MM.1S (cell line): Measurements from ENCODE around the gene ACSL5.
A peak's percentile ranks its signal among the peaks of the same experiment; 100 is the strongest.

Source experiments
- EZH2 ChIP-seq: fragments of 300-600 bp; sonication (generic); optimal IDR thresholded peaks from 2 replicates; pipeline ENCODE3; 2017; ENCODE audit warnings: low read depth, mild to moderate bottlenecking, antibody characterized with exemption, low read length, mixed read lengths
- EZH2phosphoT487 ChIP-seq: fragments of 300-600 bp; sonication (generic); IDR thresholded peaks from 2 replicates; pipeline ENCODE4 v1.6.1; 2018; ENCODE audit warnings: antibody characterized with exemption, low read length
- TF ChIP-seq, protein P1 (sequence below): fragments of 300-600 bp; sonication (generic); IDR thresholded peaks from 2 replicates; pipeline ENCODE4 v1.5.1; 2016; ENCODE audit warnings: antibody characterized with exemption, low read length, mixed read lengths

DNA sequence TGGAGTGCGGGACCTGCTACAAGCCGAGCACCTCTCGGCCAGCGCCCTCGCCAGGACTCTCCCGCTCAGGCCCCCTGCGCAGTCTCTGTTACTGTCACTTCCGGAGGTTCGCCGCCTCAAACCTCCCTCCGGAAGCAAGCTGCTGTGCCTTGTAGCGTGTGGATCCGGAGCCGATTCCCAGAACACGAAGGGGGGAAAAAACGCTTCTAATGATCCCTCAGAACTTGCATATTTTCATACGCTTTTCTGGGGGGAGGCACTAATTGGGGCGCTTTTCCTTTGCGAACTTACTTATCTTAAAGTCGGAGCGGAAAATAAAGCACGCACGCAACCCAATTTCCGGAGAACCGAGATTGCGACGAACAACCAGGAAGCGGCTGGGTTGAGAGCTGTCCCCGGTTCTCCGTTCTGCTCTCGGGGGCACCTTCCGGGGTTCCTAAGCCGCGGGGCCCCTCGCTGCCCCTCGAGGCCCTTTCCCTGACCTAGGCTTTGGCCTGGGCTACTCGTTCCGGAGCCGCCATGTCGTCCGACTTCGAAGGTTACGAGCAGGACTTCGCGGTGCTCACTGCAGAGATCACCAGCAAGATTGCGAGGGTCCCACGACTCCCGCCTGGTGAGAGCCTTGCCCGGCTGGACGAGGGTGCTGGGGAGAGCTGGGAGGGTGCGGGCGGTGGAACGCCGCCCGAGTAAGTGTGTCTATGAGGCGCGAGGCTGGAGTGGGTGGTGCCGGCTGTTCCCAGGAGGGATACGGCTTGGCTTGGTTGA, 73.1 kb downstream of the ACSL5 start, which contains the start of the genes VTI1A and ZDHHC6:
- TF ChIP-seq, protein P1, sequence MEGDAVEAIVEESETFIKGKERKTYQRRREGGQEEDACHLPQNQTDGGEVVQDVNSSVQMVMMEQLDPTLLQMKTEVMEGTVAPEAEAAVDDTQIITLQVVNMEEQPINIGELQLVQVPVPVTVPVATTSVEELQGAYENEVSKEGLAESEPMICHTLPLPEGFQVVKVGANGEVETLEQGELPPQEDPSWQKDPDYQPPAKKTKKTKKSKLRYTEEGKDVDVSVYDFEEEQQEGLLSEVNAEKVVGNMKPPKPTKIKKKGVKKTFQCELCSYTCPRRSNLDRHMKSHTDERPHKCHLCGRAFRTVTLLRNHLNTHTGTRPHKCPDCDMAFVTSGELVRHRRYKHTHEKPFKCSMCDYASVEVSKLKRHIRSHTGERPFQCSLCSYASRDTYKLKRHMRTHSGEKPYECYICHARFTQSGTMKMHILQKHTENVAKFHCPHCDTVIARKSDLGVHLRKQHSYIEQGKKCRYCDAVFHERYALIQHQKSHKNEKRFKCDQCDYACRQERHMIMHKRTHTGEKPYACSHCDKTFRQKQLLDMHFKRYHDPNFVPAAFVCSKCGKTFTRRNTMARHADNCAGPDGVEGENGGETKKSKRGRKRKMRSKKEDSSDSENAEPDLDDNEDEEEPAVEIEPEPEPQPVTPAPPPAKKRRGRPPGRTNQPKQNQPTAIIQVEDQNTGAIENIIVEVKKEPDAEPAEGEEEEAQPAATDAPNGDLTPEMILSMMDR, result peak; percentile 33
- no peak for TF ChIP-seq EZH2
- TF ChIP-seq EZH2phosphoT487, result no peak
